ENCODE measurements around the gene C1orf167.

C1orf167 gene

GRCh38 chr1:11782127-11782708 is 20.2 kb downstream of the C1orf167 start:
- no peak overlapping the region for H3K4me3 ChIP-seq (ENCODE audit: low read depth, low read length)

DNA sequence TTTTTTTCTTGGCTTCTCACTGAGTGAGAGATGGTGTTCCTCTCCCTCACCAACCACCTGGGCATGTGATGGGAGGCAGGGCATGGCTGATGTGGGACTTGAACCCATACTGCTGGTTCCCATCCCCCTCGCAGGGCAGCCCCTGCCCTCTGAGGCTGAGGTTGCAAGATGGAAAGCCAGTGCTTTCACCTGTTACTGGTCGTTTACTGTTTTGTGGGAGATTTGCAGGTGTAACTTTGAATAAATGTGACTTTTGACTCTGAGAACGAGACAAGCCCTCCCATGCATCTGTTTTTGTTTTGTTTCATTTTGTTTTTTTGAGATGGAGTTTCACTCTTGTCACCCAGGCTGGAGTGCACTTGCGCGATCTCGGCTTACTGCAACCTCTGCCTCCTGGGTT is 21.6 kb downstream of the C1orf167 start:
- Histone ChIP-seq H3K4me1 (ENCODE audit: control insufficient read depth, insufficient read depth, low read length) (peaks cover 20% of the 10 kb centered on the region), H3K36me3 (ENCODE audit: control insufficient read depth, insufficient read depth, low read length) (no peaks in the 10 kb centered on the region), H3K9ac (ENCODE audit: low read depth, low read length) (no peak overlapping the region), H3K27me3 (ENCODE audit: control insufficient read depth, insufficient read depth, low read length) (no peaks in the 10 kb centered on the region), H3K4me3 (ENCODE audit: low read depth, low read length) (no peak overlapping the region), H3K9me3 (ENCODE audit: control insufficient read depth, insufficient read depth, low read length) (no peaks in the 10 kb centered on the region)

More at GRCh38 chr1:11782127-11782708, 20.2 kb downstream of the C1orf167 start:
- H3K36me3 ChIP-seq (ENCODE audit: control insufficient read depth, insufficient read depth, low read length) = no peaks in the 10 kb centered on the region
- peaks cover 12% of the 10 kb centered on the region for H3K4me1 ChIP-seq (ENCODE audit: control insufficient read depth, insufficient read depth, low read length)
- H3K27me3 ChIP-seq (ENCODE audit: control insufficient read depth, insufficient read depth, low read length) = no peaks in the 10 kb centered on the region
- H3K9me3 ChIP-seq (ENCODE audit: control insufficient read depth, insufficient read depth, low read length) = no peaks in the 10 kb centered on the region
- no peak overlapping the region for H3K9ac ChIP-seq (ENCODE audit: low read depth, low read length)

GRCh38 chr1:11784256-11784992 is 22.4 kb downstream of the C1orf167 start:
- peak overlapping the region; percentile 60 for H3K9ac ChIP-seq (ENCODE audit: low read depth, low read length)
- peaks cover 20% of the 10 kb centered on the region for H3K4me1 ChIP-seq (ENCODE audit: control insufficient read depth, insufficient read depth, low read length)
- H3K36me3 ChIP-seq (ENCODE audit: control insufficient read depth, insufficient read depth, low read length) = no peaks in the 10 kb centered on the region
- H3K9me3 ChIP-seq (ENCODE audit: control insufficient read depth, insufficient read depth, low read length) = no peaks in the 10 kb centered on the region
- peak overlapping the region; percentile 30 for H3K4me3 ChIP-seq (ENCODE audit: low read depth, low read length)
- H3K27me3 ChIP-seq (ENCODE audit: control insufficient read depth, insufficient read depth, low read length) = no peaks in the 10 kb centered on the region

DNA sequence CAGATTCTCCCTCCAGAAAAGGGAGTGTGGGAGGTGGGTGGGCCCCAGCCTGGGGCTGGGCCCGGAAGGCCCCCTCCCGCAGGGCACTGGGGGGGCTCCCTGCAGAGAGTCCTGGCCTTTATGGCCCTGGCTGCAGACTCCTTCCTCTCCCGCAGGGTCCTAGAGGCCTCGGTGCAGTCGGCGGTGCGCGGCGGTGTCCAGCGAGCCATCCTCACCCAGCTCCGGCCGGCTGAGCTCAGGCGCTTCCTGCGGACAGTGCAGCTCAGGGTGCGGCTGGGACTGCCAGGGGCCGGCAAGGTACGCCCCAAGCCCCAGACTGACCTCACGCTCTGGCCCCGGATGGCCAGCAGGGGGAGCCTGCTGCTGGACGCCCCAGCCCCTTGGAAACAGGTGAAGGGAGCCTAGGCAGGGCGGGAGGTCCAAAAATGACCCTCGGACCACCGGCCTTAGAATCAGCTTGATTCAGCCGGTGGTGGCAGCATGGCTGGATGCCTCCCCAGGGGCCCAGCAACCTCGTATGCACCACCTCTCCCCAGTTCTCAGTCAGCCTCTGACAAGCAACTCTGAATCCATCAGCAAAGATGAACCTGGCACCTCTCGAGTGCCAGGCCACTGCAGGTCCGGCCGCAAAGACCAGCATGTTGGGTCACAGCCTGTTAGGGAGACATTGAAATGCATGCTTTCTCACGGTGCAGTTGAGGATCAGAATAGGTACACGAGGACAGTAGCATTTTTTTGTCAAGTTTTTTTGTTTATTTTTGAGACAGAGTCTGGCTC is 23.2 kb downstream of the C1orf167 start:
- no peaks in the 10 kb centered on the region for H3K9me3 ChIP-seq (ENCODE audit: control insufficient read depth, insufficient read depth, low read length)
- H3K27me3 ChIP-seq (ENCODE audit: control insufficient read depth, insufficient read depth, low read length) = no peaks in the 10 kb centered on the region
- peak overlapping the region; percentile 60 for H3K9ac ChIP-seq (ENCODE audit: low read depth, low read length)
- peaks cover 6% of the 10 kb centered on the region for H3K36me3 ChIP-seq (ENCODE audit: control insufficient read depth, insufficient read depth, low read length)
- peak overlapping the region; percentile 30 for H3K4me3 ChIP-seq (ENCODE audit: low read depth, low read length)
- H3K4me1 ChIP-seq (ENCODE audit: control insufficient read depth, insufficient read depth, low read length) = peaks cover 20% of the 10 kb centered on the region

GRCh38 chr1:11786168-11786567 is 24.2 kb downstream of the C1orf167 start:
- Histone ChIP-seq H3K9me3 (ENCODE audit: control insufficient read depth, insufficient read depth, low read length) (no peaks in the 10 kb centered on the region), H3K9ac (ENCODE audit: low read depth, low read length) (no peak overlapping the region), H3K36me3 (ENCODE audit: control insufficient read depth, insufficient read depth, low read length) (peaks cover 9% of the 10 kb centered on the region), H3K4me1 (ENCODE audit: control insufficient read depth, insufficient read depth, low read length) (peaks cover 20% of the 10 kb centered on the region), H3K27me3 (ENCODE audit: control insufficient read depth, insufficient read depth, low read length) (no peaks in the 10 kb centered on the region), H3K4me3 (ENCODE audit: low read depth, low read length) (no peak overlapping the region)

DNA sequence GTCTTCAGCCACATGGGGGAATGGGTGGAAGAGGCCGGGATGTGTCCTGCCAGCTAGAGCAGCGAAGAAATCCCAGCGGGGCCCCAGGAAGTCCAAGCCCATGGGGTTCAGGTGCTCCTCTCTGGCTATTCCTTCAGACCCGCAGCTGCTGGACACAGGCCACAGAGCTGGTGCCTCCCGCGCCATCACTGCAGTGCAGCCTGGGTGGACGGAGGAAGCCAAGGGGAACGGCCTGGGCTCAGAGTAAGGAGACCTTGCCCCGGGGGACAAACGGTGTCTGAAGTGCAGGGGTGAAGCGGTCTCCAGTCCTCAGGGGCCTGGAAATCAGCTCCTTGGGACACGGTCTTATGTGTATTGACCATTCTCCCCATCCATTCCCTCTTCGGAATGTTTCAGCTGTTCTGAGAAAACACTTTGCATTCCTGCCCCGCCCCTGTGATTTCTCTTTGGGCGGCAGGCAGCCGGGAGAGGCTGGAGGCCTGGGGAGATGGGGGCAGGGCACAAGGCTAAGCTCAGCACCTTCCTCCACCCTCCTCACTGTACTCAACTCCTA is 25.3 kb downstream of the C1orf167 start:
- Histone ChIP-seq H3K4me3 (ENCODE audit: low read depth, low read length) (peak overlapping the region; percentile 30), H3K36me3 (ENCODE audit: control insufficient read depth, insufficient read depth, low read length) (peaks cover 9% of the 10 kb centered on the region), H3K27me3 (ENCODE audit: control insufficient read depth, insufficient read depth, low read length) (no peaks in the 10 kb centered on the region), H3K9me3 (ENCODE audit: control insufficient read depth, insufficient read depth, low read length) (no peaks in the 10 kb centered on the region), H3K9ac (ENCODE audit: low read depth, low read length) (peak overlapping the region; percentile 70), H3K4me1 (ENCODE audit: control insufficient read depth, insufficient read depth, low read length) (peaks cover 20% of the 10 kb centered on the region)

DNA sequence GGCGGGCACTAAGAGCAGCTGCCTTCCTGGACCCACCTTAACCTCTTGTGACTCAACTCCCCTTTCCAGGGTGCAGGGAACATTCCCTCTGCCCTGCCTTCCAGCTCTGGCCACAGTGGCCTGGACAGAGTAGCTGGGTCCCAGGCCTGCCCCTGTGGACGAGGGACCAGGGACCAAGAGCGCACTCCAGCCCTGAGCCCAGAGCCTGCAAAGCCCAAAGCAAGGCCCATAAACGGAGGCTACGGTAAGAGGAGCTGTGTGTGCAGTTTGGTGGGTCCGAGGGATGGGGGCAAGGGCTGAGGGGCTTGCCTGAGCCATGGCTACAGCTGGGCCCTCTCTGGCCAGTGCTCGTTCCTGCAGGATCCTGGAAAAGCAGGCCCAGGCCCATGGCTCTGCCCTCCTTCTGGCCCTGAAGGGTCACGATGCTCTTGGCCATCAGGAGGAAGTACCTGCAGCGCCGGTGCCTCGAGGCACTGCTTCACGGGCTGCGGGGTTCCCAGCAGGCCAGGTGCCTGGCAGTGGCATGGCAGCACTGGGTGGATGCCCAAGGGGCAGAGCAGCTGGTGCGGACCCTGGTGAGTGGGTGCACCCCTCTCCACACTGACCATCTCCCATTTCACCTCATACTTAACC is 25.9 kb downstream of the C1orf167 start:
- Histone ChIP-seq H3K27me3 (ENCODE audit: control insufficient read depth, insufficient read depth, low read length) (no peaks in the 10 kb centered on the region), H3K9me3 (ENCODE audit: control insufficient read depth, insufficient read depth, low read length) (no peaks in the 10 kb centered on the region), H3K4me1 (ENCODE audit: control insufficient read depth, insufficient read depth, low read length) (peaks cover 20% of the 10 kb centered on the region), H3K4me3 (ENCODE audit: low read depth, low read length) (peak overlapping the region; percentile 5), H3K36me3 (ENCODE audit: control insufficient read depth, insufficient read depth, low read length) (peaks cover 9% of the 10 kb centered on the region), H3K9ac (ENCODE audit: low read depth, low read length) (peak overlapping the region; percentile 70)

- peaks cover 20% of the 10 kb centered on the region for H3K4me1 ChIP-seq (ENCODE audit: control insufficient read depth, insufficient read depth, low read length)
- no peaks in the 10 kb centered on the region for H3K9me3 ChIP-seq (ENCODE audit: control insufficient read depth, insufficient read depth, low read length)
- H3K9ac ChIP-seq (ENCODE audit: low read depth, low read length) = no peak overlapping the region
- H3K4me3 ChIP-seq (ENCODE audit: low read depth, low read length) = no peak overlapping the region
- H3K27me3 ChIP-seq (ENCODE audit: control insufficient read depth, insufficient read depth, low read length) = no peaks in the 10 kb centered on the region
- peaks cover 9% of the 10 kb centered on the region for H3K36me3 ChIP-seq (ENCODE audit: control insufficient read depth, insufficient read depth, low read length)
Measured at GRCh38 chr1:11788549-11789053, 26.6 kb downstream of the C1orf167 start.

DNA sequence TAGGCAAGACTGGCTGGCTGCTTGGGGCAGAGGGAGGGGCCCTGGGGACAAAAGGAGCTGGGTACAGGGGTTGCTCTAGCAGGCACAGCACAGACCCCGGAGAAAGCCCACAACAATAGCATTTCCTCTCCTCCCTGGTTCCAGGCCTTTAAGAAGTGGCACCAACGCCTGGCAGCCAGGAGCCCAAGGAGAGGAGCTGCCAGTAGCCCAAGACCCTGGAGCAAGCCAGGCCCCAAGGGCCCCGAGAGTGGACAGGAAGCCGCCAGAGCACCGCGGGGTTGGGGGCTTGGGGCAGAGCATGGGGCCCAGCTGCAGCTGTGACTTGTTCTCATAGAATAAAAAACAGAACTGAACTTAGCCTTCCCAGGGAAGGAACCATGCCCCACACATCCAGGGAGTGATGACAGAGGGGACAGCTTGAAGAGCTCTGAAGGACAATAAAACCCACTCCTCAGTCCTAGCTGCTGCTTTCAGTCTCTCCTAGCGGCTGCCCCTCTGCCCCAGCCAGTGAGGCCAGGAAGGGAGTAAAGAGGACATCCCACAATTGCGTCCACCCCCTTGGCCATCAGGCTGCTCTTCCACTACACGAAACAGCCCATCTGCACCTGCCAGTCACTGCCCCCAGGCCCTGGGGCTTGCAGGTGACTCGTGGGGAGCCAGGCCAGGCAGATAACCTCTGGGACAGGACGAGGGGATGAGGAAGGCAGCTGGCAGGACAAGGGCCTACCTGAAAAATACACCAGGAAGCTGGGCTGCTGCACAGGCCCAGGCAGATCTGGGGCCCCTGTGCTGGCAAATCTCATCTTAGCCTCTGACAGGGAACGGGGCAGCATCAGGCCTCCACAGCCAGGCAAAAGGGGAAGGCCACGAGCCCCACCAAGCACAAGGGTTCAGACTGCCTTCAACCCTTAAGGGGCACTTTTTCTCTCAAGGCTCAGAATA is 27.4 kb downstream of the C1orf167 start:
- H3K36me3 ChIP-seq (ENCODE audit: control insufficient read depth, insufficient read depth, low read length) = peaks cover 15% of the 10 kb centered on the region
- no peaks in the 10 kb centered on the region for H3K27me3 ChIP-seq (ENCODE audit: control insufficient read depth, insufficient read depth, low read length)
- H3K4me1 ChIP-seq (ENCODE audit: control insufficient read depth, insufficient read depth, low read length) = peaks cover 19% of the 10 kb centered on the region
- no peak overlapping the region for H3K9ac ChIP-seq (ENCODE audit: low read depth, low read length)
- H3K9me3 ChIP-seq (ENCODE audit: control insufficient read depth, insufficient read depth, low read length) = no peaks in the 10 kb centered on the region
- H3K4me3 ChIP-seq (ENCODE audit: low read depth, low read length) = no peak overlapping the region

- H3K36me3 ChIP-seq (ENCODE audit: control insufficient read depth, insufficient read depth, low read length) = peaks cover 22% of the 10 kb centered on the region
- H3K4me3 ChIP-seq (ENCODE audit: low read depth, low read length) = no peak overlapping the region
- H3K27me3 ChIP-seq (ENCODE audit: control insufficient read depth, insufficient read depth, low read length) = no peaks in the 10 kb centered on the region
- peaks cover 14% of the 10 kb centered on the region for H3K4me1 ChIP-seq (ENCODE audit: control insufficient read depth, insufficient read depth, low read length)
- no peaks in the 10 kb centered on the region for H3K9me3 ChIP-seq (ENCODE audit: control insufficient read depth, insufficient read depth, low read length)
- no peak overlapping the region for H3K9ac ChIP-seq (ENCODE audit: low read depth, low read length)
Measured at GRCh38 chr1:11790101-11790879, 28.3 kb downstream of the C1orf167 start.

Measured in iPS-15b (cell line).